Neural cell (in vitro differentiated cells): ENCODE results near the gene CCDC28A.

Source experiments
- EZH2 ChIP-seq: fragments of 200-600, 300-800 bp; shearing (Covaris generic), sonication (generic); IDR thresholded peaks from 2 replicates; pipeline ENCODE4 v1.6.1; 2014; ENCODE audit warnings: antibody characterized with exemption, low read length, borderline replicate concordance, mild to moderate bottlenecking; ENCODE audit not compliant: insufficient read depth, poor library complexity, severe bottlenecking
- POLR2AphosphoS5 ChIP-seq: IDR thresholded peaks from 2 replicates; pipeline ENCODE4 v1.6.1; 2012
- RAD21 ChIP-seq: fragments of 450-650 bp; conservative IDR thresholded peaks from 2 replicates; pipeline ENCODE4 v1.6.1; 2014; ENCODE audit warnings: antibody characterized with exemption, mild to moderate bottlenecking, moderate library complexity
- SMC3 ChIP-seq: fragments of 450-650 bp; conservative IDR thresholded peaks from 2 replicates; pipeline ENCODE4 v1.6.1; 2014; ENCODE audit warnings: antibody characterized with exemption, mild to moderate bottlenecking, moderate library complexity; ENCODE audit not compliant: poor library complexity
- TF ChIP-seq, protein P1 (sequence below): fragments of 450-650 bp; IDR thresholded peaks from 2 replicates; pipeline ENCODE4 v1.5.1; 2014; ENCODE audit warnings: antibody characterized with exemption, mild to moderate bottlenecking, moderate library complexity; ENCODE audit not compliant: poor library complexity, severe bottlenecking
- TF ChIP-seq, protein P2 (sequence below): IDR thresholded peaks from 2 replicates; pipeline ENCODE4 v1.6.1; 2012; ENCODE audit warnings: borderline replicate concordance

DNA sequence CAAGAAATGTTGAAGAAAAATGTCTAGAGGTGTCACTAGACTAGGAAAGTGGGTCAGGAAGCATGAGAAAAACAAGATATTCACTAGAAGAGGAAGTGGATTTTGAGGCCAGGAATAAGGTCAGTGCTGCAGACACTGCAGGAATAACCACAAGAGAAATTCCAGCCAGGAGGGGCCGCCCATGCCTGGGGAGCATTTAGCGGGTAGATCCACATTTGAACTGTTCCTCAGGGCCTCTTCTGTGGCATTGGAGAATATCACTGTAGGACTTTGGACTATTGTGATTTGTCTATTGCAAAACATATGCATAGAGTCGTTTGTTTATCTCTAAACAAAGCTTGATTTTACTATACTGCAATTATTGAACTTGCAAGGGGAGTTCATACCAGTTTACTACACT lies 49.6 kb upstream of the CCDC28A start:
- TF ChIP-seq, protein P1, sequence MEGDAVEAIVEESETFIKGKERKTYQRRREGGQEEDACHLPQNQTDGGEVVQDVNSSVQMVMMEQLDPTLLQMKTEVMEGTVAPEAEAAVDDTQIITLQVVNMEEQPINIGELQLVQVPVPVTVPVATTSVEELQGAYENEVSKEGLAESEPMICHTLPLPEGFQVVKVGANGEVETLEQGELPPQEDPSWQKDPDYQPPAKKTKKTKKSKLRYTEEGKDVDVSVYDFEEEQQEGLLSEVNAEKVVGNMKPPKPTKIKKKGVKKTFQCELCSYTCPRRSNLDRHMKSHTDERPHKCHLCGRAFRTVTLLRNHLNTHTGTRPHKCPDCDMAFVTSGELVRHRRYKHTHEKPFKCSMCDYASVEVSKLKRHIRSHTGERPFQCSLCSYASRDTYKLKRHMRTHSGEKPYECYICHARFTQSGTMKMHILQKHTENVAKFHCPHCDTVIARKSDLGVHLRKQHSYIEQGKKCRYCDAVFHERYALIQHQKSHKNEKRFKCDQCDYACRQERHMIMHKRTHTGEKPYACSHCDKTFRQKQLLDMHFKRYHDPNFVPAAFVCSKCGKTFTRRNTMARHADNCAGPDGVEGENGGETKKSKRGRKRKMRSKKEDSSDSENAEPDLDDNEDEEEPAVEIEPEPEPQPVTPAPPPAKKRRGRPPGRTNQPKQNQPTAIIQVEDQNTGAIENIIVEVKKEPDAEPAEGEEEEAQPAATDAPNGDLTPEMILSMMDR, result no peak
- no peak for TF ChIP-seq POLR2AphosphoS5
- no peak for TF ChIP-seq EZH2
- TF ChIP-seq RAD21, result no peak
- no peak for TF ChIP-seq SMC3
- TF ChIP-seq, protein P2, sequence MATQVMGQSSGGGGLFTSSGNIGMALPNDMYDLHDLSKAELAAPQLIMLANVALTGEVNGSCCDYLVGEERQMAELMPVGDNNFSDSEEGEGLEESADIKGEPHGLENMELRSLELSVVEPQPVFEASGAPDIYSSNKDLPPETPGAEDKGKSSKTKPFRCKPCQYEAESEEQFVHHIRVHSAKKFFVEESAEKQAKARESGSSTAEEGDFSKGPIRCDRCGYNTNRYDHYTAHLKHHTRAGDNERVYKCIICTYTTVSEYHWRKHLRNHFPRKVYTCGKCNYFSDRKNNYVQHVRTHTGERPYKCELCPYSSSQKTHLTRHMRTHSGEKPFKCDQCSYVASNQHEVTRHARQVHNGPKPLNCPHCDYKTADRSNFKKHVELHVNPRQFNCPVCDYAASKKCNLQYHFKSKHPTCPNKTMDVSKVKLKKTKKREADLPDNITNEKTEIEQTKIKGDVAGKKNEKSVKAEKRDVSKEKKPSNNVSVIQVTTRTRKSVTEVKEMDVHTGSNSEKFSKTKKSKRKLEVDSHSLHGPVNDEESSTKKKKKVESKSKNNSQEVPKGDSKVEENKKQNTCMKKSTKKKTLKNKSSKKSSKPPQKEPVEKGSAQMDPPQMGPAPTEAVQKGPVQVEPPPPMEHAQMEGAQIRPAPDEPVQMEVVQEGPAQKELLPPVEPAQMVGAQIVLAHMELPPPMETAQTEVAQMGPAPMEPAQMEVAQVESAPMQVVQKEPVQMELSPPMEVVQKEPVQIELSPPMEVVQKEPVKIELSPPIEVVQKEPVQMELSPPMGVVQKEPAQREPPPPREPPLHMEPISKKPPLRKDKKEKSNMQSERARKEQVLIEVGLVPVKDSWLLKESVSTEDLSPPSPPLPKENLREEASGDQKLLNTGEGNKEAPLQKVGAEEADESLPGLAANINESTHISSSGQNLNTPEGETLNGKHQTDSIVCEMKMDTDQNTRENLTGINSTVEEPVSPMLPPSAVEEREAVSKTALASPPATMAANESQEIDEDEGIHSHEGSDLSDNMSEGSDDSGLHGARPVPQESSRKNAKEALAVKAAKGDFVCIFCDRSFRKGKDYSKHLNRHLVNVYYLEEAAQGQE, result no peak
